Measurements from ENCODE around the gene LSG1.

LSG1 gene

GRCh38 chr3:194715022-194715800, 43.2 kb upstream of the LSG1 start:
- Histone ChIP-seq H3K9me2 (replicated peaks; ENCODE audit: low read depth, low read length) (no peaks in the 10 kb centered on the region), H3K4me2 (ENCODE audit: low read depth, low read length, poor library complexity, severe bottlenecking) (no peak overlapping the region), H3F3A (ENCODE audit: low read depth) (no peaks in the 10 kb centered on the region), H3K79me2 (ENCODE audit: insufficient read depth, low read length) (no peaks in the 10 kb centered on the region), H3K4me1 (ENCODE audit: insufficient read depth, low read length, poor library complexity, severe bottlenecking) (no peaks in the 10 kb centered on the region), H3K4me3 (ENCODE audit: low read length, poor library complexity, severe bottlenecking) (no peak overlapping the region), H3K9me3 (ENCODE audit: insufficient read depth, low read depth, low read length) (no peaks in the 10 kb centered on the region), H3K9ac (ENCODE audit: low read depth, low read length, poor library complexity, severe bottlenecking) (no peak overlapping the region), H2AFZ (ENCODE audit: low read length) (no peak overlapping the region), H3K27me3 (ENCODE audit: insufficient read depth, low read length, poor library complexity, severe bottlenecking) (no peaks in the 10 kb centered on the region), H4K20me1 (ENCODE audit: insufficient read depth, low read length, poor library complexity, severe bottlenecking) (no peaks in the 10 kb centered on the region), H3K36me3 (ENCODE audit: insufficient read depth, low read length) (no peaks in the 10 kb centered on the region)
- TF ChIP-seq, protein P1, sequence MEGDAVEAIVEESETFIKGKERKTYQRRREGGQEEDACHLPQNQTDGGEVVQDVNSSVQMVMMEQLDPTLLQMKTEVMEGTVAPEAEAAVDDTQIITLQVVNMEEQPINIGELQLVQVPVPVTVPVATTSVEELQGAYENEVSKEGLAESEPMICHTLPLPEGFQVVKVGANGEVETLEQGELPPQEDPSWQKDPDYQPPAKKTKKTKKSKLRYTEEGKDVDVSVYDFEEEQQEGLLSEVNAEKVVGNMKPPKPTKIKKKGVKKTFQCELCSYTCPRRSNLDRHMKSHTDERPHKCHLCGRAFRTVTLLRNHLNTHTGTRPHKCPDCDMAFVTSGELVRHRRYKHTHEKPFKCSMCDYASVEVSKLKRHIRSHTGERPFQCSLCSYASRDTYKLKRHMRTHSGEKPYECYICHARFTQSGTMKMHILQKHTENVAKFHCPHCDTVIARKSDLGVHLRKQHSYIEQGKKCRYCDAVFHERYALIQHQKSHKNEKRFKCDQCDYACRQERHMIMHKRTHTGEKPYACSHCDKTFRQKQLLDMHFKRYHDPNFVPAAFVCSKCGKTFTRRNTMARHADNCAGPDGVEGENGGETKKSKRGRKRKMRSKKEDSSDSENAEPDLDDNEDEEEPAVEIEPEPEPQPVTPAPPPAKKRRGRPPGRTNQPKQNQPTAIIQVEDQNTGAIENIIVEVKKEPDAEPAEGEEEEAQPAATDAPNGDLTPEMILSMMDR (conservative IDR thresholded peaks at IDR 0.05; ENCODE audit: low read length) = no peak
- TF ChIP-seq EZH2phosphoT487 (IDR thresholded peaks at IDR 0.05; ENCODE audit: borderline replicate concordance) = no peak

GRCh38 chr3:194714564-194714963, 42.6 kb upstream of the LSG1 start:
- Histone ChIP-seq H3K9me2 (replicated peaks; ENCODE audit: low read depth, low read length) (no peaks in the 10 kb centered on the region), H3K79me2 (ENCODE audit: insufficient read depth, low read length) (no peaks in the 10 kb centered on the region), H3K4me2 (ENCODE audit: low read depth, low read length, poor library complexity, severe bottlenecking) (no peak overlapping the region), H4K20me1 (ENCODE audit: insufficient read depth, low read length, poor library complexity, severe bottlenecking) (no peaks in the 10 kb centered on the region), H2AFZ (ENCODE audit: low read length) (no peak overlapping the region), H3K4me3 (ENCODE audit: low read length, poor library complexity, severe bottlenecking) (no peak overlapping the region), H3K9me3 (ENCODE audit: insufficient read depth, low read depth, low read length) (no peaks in the 10 kb centered on the region), H3K36me3 (ENCODE audit: insufficient read depth, low read length) (no peaks in the 10 kb centered on the region), H3K4me1 (ENCODE audit: insufficient read depth, low read length, poor library complexity, severe bottlenecking) (no peaks in the 10 kb centered on the region), H3K9ac (ENCODE audit: low read depth, low read length, poor library complexity, severe bottlenecking) (no peak overlapping the region), H3F3A (ENCODE audit: low read depth) (no peaks in the 10 kb centered on the region), H3K27me3 (ENCODE audit: insufficient read depth, low read length, poor library complexity, severe bottlenecking) (no peaks in the 10 kb centered on the region)
- no peak for TF ChIP-seq EZH2phosphoT487 (IDR thresholded peaks at IDR 0.05; ENCODE audit: borderline replicate concordance)
- TF ChIP-seq, protein P1 (conservative IDR thresholded peaks at IDR 0.05; ENCODE audit: low read length) = no peak

DNA sequence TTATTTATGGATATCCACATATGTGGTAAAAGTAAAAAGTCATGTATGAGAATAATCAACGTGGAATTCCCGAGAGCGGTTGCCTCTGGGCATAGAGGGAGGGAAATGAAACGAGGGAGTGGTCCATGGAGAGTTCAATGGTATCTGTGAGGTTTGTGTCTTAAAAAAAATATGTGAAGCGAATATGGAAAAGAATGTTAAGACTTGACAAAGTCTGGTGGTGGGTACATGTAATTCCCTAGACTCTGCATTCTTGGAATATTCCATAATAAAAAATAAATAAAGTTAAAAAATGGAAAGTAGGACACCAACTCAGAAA, 42.1 kb upstream of the LSG1 start:
- TF ChIP-seq, protein P1 (conservative IDR thresholded peaks at IDR 0.05; ENCODE audit: low read length) = no peak
- no peak for TF ChIP-seq EZH2phosphoT487 (IDR thresholded peaks at IDR 0.05; ENCODE audit: borderline replicate concordance)
- H3K36me3 ChIP-seq (ENCODE audit: insufficient read depth, low read length) = no peaks in the 10 kb centered on the region
- H3K4me3 ChIP-seq (ENCODE audit: low read length, poor library complexity, severe bottlenecking) = no peak overlapping the region
- no peak overlapping the region for H2AFZ ChIP-seq (ENCODE audit: low read length)
- no peak overlapping the region for H3K9ac ChIP-seq (ENCODE audit: low read depth, low read length, poor library complexity, severe bottlenecking)
- no peaks in the 10 kb centered on the region for H3K4me1 ChIP-seq (ENCODE audit: insufficient read depth, low read length, poor library complexity, severe bottlenecking)
- H3K9me3 ChIP-seq (ENCODE audit: insufficient read depth, low read depth, low read length) = no peaks in the 10 kb centered on the region
- H3K9me2 ChIP-seq (replicated peaks; ENCODE audit: low read depth, low read length) = no peaks in the 10 kb centered on the region
- no peak overlapping the region for H3K4me2 ChIP-seq (ENCODE audit: low read depth, low read length, poor library complexity, severe bottlenecking)
- H4K20me1 ChIP-seq (ENCODE audit: insufficient read depth, low read length, poor library complexity, severe bottlenecking) = no peaks in the 10 kb centered on the region
- no peaks in the 10 kb centered on the region for H3F3A ChIP-seq (ENCODE audit: low read depth)
- no peaks in the 10 kb centered on the region for H3K79me2 ChIP-seq (ENCODE audit: insufficient read depth, low read length)
- no peaks in the 10 kb centered on the region for H3K27me3 ChIP-seq (ENCODE audit: insufficient read depth, low read length, poor library complexity, severe bottlenecking)

All from Loucy (cell line).